GM06990 (cell line): Measurements from ENCODE around the gene TSHZ3.

Experiments used
- DNase-seq: peaks from one replicate; pipeline ENCODE4 v3.0.0-alpha.2; 2011; ENCODE audit not compliant: insufficient read length; ENCODE audit errors: extremely low read depth
- H3K27me3 ChIP-seq: replicated peaks from 2 replicates; pipeline ENCODE4 v1.6.0; 2011; ENCODE audit warnings: low read length; ENCODE audit not compliant: control insufficient read depth, insufficient read depth
- H3K36me3 ChIP-seq: 2 replicates; pipeline ENCODE4 v1.5.1; 2011; ENCODE audit warnings: low read length; ENCODE audit not compliant: control insufficient read depth, insufficient read depth
- H3K4me3 ChIP-seq: replicated peaks from 2 replicates; pipeline ENCODE4 v1.5.1; 2011; ENCODE audit warnings: low read depth, mild to moderate bottlenecking, control low read depth, low read length
- CTCF ChIP-seq: IDR thresholded peaks from 2 replicates; pipeline ENCODE4 v1.5.1; 2011; ENCODE audit warnings: low read length, control low read depth, mild to moderate bottlenecking, inconsistent platforms; ENCODE audit not compliant: insufficient read depth, poor library complexity, severe bottlenecking

The TSHZ3 gene

GRCh38 chr19:31300422-31300821 is 48.8 kb downstream of the TSHZ3 start:
- H3K27me3 ChIP-seq: no peaks in the 10 kb centered on the region

GRCh38 chr19:31299665-31300064 is 49.6 kb downstream of the TSHZ3 start:
- H3K27me3 ChIP-seq: no peaks in the 10 kb centered on the region
- no peak for DNase-seq
- no peaks in the 10 kb centered on the region for H3K36me3 ChIP-seq
- H3K4me3 ChIP-seq: no peak overlapping the region
- no peak for TF ChIP-seq CTCF

More at GRCh38 chr19:31300422-31300821, 48.8 kb downstream of the TSHZ3 start:
- no peak for DNase-seq
- TF ChIP-seq CTCF: no peak
- H3K36me3 ChIP-seq: no peaks in the 10 kb centered on the region
- no peak overlapping the region for H3K4me3 ChIP-seq

- DNase-seq: no peak
- no peaks in the 10 kb centered on the region for H3K27me3 ChIP-seq
- H3K36me3 ChIP-seq: no peaks in the 10 kb centered on the region
- TF ChIP-seq CTCF: no peak
- no peak overlapping the region for H3K4me3 ChIP-seq
Observed at GRCh38 chr19:31297991-31298390, 51.2 kb downstream of the TSHZ3 start.

- H3K4me3 ChIP-seq: no peak overlapping the region
Observed at GRCh38 chr19:31296741-31297390, 52.4 kb downstream of the TSHZ3 start.

GRCh38 chr19:31294189-31294588 is 55.0 kb downstream of the TSHZ3 start:
- no peaks in the 10 kb centered on the region for H3K27me3 ChIP-seq
- H3K4me3 ChIP-seq: no peak overlapping the region
- TF ChIP-seq CTCF: no peak
- DNase-seq: no peak
- H3K36me3 ChIP-seq: no peaks in the 10 kb centered on the region

More at GRCh38 chr19:31296741-31297390, 52.4 kb downstream of the TSHZ3 start:
- no peak for DNase-seq
- H3K27me3 ChIP-seq: no peaks in the 10 kb centered on the region
- no peaks in the 10 kb centered on the region for H3K36me3 ChIP-seq
- no peak for TF ChIP-seq CTCF
